Mesenchymal stem cell (in vitro differentiated cells and primary cell): ENCODE results near the gene GPHB5.
A peak's percentile ranks its signal among the peaks of the same experiment; 100 is the strongest.

Experiments used
- DNase-seq: peaks from one replicate; pipeline ENCODE4 v3.0.0-alpha.2; 2013
- H2AFZ ChIP-seq: one replicate; pipeline ENCODE4 v1.6.1; 2013; ENCODE audit warnings: low read depth, mild to moderate bottlenecking, control low read depth, inconsistent platforms, low read length, moderate library complexity
- H2AK5ac ChIP-seq: 2 replicates; pipeline ENCODE4 v1.6.1; 2013; ENCODE audit warnings: low read length, moderate library complexity, mild to moderate bottlenecking, inconsistent platforms; ENCODE audit not compliant: severe bottlenecking
- H2BK120ac ChIP-seq: one replicate; pipeline ENCODE4 v1.6.1; 2013; ENCODE audit warnings: low read depth, mild to moderate bottlenecking, inconsistent platforms, low read length, moderate library complexity
- H2BK12ac ChIP-seq, 2 experiments: one replicate each; pipeline ENCODE4 v1.6.1; 2013; ENCODE audit warnings: inconsistent platforms in 2 of 2, low read length in 2 of 2, mild to moderate bottlenecking in 2 of 2, moderate library complexity in 2 of 2, control low read depth in 1 of 2
- H2BK15ac ChIP-seq: one replicate; pipeline ENCODE4 v1.6.1; 2013; ENCODE audit warnings: mild to moderate bottlenecking, low read depth, inconsistent platforms; ENCODE audit not compliant: poor library complexity, severe bottlenecking
- H2BK5ac ChIP-seq: 2 replicates; pipeline ENCODE4 v1.6.1; 2013; ENCODE audit warnings: low read depth, mild to moderate bottlenecking, low read length, control low read depth, inconsistent platforms; ENCODE audit not compliant: poor library complexity, severe bottlenecking
- H3K14ac ChIP-seq, 2 experiments: one replicate each; pipeline ENCODE4 v1.6.1; 2013; ENCODE audit warnings: inconsistent platforms in 2 of 2, low read length in 2 of 2, control low read depth in 1 of 2, mild to moderate bottlenecking in 1 of 2, moderate library complexity in 1 of 2
- H3K18ac ChIP-seq, 2 experiments: one replicate each; pipeline ENCODE4 v1.6.1; 2013; ENCODE audit warnings: inconsistent platforms in 2 of 2, low read length in 2 of 2, control low read depth in 1 of 2, low read depth in 1 of 2, mild to moderate bottlenecking in 1 of 2
- H3K23ac ChIP-seq, 2 experiments: one replicate each; pipeline ENCODE4 v1.6.1; 2013; ENCODE audit warnings: inconsistent platforms in 2 of 2, low read length in 2 of 2, mild to moderate bottlenecking in 2 of 2, moderate library complexity in 2 of 2, control low read depth in 1 of 2
- H3K27ac ChIP-seq: 2 replicates; pipeline ENCODE4 v1.5.1; 2013; ENCODE audit warnings: mild to moderate bottlenecking, moderate library complexity, low read length, control low read depth, inconsistent platforms; ENCODE audit not compliant: poor library complexity, severe bottlenecking
- H3K27me3 ChIP-seq, 2 experiments: 2 replicates each; pipeline versions ENCODE4 v1.6.1 to v1.7.0; 2013; ENCODE audit warnings: low read length in 2 of 2, mild to moderate bottlenecking in 2 of 2, moderate library complexity in 2 of 2, control low read depth in 1 of 2, inconsistent platforms in 1 of 2; ENCODE audit not compliant: control insufficient read depth in 1 of 2, insufficient read depth in 1 of 2
- H3K36me3 ChIP-seq, 2 experiments: 2 replicates each; pipeline versions ENCODE4 v1.6.1 to v1.7.0; 2013; ENCODE audit warnings: low read length in 2 of 2, control low read depth in 1 of 2, inconsistent platforms in 1 of 2, low read depth in 1 of 2, mild to moderate bottlenecking in 1 of 2; ENCODE audit not compliant: insufficient read depth in 2 of 2, control insufficient read depth in 1 of 2
- H3K4ac ChIP-seq, 2 experiments: one replicate each; pipeline ENCODE4 v1.6.1; 2013; ENCODE audit warnings: inconsistent platforms in 2 of 2, low read length in 2 of 2, mild to moderate bottlenecking in 2 of 2, moderate library complexity in 2 of 2, control low read depth in 1 of 2, low read depth in 1 of 2
- H3K4me1 ChIP-seq: 2 replicates; pipeline ENCODE4 v1.6.1; 2013; ENCODE audit warnings: low read depth, low read length, control low read depth; ENCODE audit not compliant: control insufficient read depth, insufficient read depth
- H3K4me2 ChIP-seq: 2 replicates; pipeline ENCODE4 v1.6.1; 2013; ENCODE audit warnings: low read length, mild to moderate bottlenecking, inconsistent platforms; ENCODE audit not compliant: poor library complexity, severe bottlenecking
- H3K4me3 ChIP-seq, 2 experiments: 2 replicates each; pipeline versions ENCODE4 v1.5.1 to v1.7.0; 2013; ENCODE audit warnings: low read length in 2 of 2, mild to moderate bottlenecking in 2 of 2, control low read depth in 1 of 2, low read depth in 1 of 2; ENCODE audit not compliant: insufficient read depth in 1 of 2
- H3K79me1 ChIP-seq: replicated peaks from 2 replicates; pipeline ENCODE4 v1.6.1; 2013; ENCODE audit warnings: mild to moderate bottlenecking, control low read depth, low read length, inconsistent platforms; ENCODE audit not compliant: poor library complexity, severe bottlenecking
- H3K9ac ChIP-seq: 2 replicates; pipeline ENCODE4 v1.7.0; 2013; ENCODE audit warnings: mild to moderate bottlenecking, low read length, moderate library complexity
- H3K9me3 ChIP-seq: 2 replicates; pipeline ENCODE4 v1.7.0; 2013; ENCODE audit warnings: mild to moderate bottlenecking, low read length; ENCODE audit not compliant: control insufficient read depth
- H4K8ac ChIP-seq: one replicate; pipeline ENCODE4 v1.6.1; 2013; ENCODE audit warnings: inconsistent platforms, mild to moderate bottlenecking, low read length, moderate library complexity
- H4K91ac ChIP-seq: one replicate; pipeline ENCODE4 v1.6.1; 2013; ENCODE audit warnings: mild to moderate bottlenecking, low read length, inconsistent platforms
- WGBS: methylation state at CpG from one replicate; pipeline ENCODE4 v1.1.7; 2013; ENCODE audit warnings: mixed read lengths; 5-methylcytosine and 5-hydroxymethylcytosine counted together

Gene GPHB5

DNA sequence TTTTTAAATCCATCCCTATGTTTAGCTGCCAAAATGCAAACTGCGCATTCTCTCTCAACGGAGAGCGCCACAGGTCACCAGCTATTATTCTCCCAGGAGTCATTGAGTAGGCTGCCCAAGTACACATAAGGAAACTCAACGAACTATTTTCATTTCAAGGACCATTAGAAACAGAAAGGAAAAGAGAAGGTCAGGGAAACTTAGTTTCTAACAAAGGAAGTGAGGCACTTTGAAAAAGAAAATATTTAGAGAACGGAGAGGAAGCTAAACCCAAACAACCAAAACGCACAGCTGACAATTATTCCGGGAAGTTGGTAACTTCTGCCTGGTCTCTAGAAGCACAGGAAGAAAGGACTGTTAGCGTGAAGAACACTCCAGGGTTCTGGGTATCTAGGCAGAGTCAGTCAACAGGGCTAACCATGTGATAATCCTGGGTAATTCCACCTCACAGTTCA is 23.5 kb downstream of the GPHB5 start:
- H3K9ac ChIP-seq: peak overlapping the region; percentile 42

GRCh38 chr14:63292805-63293204 is 25.9 kb downstream of the GPHB5 start:
- Histone ChIP-seq H4K8ac (no peak overlapping the region), H3K27ac (no peak overlapping the region), H3K9ac (no peak overlapping the region), H3K79me1 (no peaks in the 10 kb centered on the region), H3K4me2 (no peak overlapping the region), H2BK12ac (no peak overlapping the region), H3K4me3 (no peak overlapping the region), H2BK120ac (no peak overlapping the region), H4K91ac (no peak overlapping the region), H3K4me1 (no peaks in the 10 kb centered on the region), H3K4ac (no peak overlapping the region), H2BK15ac (no peak overlapping the region), H2BK5ac (no peak overlapping the region), H3K36me3 (peaks cover 12 to 19% of the 10 kb centered on the region in 2 experiments), H3K23ac (no peak overlapping the region), H3K9me3 (no peaks in the 10 kb centered on the region), H3K14ac (no peak overlapping the region), H2AFZ (no peak overlapping the region), H3K27me3 (no peaks in the 10 kb centered on the region), H2AK5ac (no peak overlapping the region), H3K18ac (no peak overlapping the region)
- DNase-seq: no peak
- WGBS: no CpG with 5 or more reads among the region's 2 CpGs

More for the DNA sequence above, 23.5 kb downstream of the GPHB5 start:
- peaks cover 9 to 15% of the 10 kb centered on the region in 2 experiments for H3K36me3 ChIP-seq
- H3K4me3 ChIP-seq: no peak overlapping the region
- H4K91ac ChIP-seq: no peak overlapping the region
- H2AFZ ChIP-seq: no peak overlapping the region
- DNase-seq: peak; percentile 58
- peak overlapping the region in 1 of 2 experiments; percentile 50 for H3K18ac ChIP-seq
- no peaks in the 10 kb centered on the region for H3K4me1 ChIP-seq
- H3K79me1 ChIP-seq: no peaks in the 10 kb centered on the region
- H3K23ac ChIP-seq: no peak overlapping the region
- H2AK5ac ChIP-seq: no peak overlapping the region
- no peak overlapping the region for H4K8ac ChIP-seq
- no peak overlapping the region for H3K27ac ChIP-seq
- H3K4me2 ChIP-seq: no peak overlapping the region
- 50% methylated on average over 7 of the region's 8 CpGs for WGBS
- H3K4ac ChIP-seq: no peak overlapping the region
- H3K14ac ChIP-seq: no peak overlapping the region
- peak overlapping the region in 1 of 2 experiments; percentile 42 for H2BK12ac ChIP-seq
- no peak overlapping the region for H2BK5ac ChIP-seq
- H2BK15ac ChIP-seq: no peak overlapping the region
- no peaks in the 10 kb centered on the region for H3K9me3 ChIP-seq
- H3K27me3 ChIP-seq: no peaks in the 10 kb centered on the region
- H2BK120ac ChIP-seq: no peak overlapping the region

DNA sequence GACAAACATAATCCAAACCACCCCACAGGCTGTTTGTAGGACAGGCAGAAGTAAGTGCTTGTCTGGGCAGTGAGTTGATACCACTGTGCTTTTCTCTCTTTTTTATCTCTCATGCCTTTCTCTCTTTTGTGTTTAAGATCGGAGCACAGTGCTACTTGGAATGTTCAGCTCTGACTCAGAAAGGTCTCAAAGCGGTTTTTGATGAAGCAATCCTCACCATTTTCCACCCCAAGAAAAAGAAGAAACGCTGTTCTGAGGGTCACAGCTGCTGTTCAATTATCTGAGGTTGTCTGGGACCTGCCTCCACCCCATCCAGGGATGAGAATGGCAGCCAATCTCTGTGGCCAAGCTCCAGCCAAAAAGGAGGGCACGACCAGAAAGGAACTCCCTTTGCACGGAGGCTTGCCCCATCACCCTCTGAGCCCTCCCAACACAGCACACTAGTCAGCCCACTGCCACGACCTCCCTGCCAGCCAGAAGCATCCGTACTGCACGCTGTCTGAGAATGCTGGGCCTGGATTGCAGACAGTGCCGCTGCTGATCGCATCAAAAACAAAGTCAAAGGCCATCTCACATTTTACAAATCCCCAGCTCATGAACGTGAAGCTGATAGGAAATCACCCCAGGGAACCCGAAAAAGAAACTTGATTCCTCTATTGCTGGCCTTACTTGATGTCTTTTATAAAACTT is 27.8 kb downstream of the GPHB5 start:
- Histone ChIP-seq H2AFZ (no peak overlapping the region), H2BK15ac (no peak overlapping the region), H3K27ac (no peak overlapping the region), H3K9ac (peak overlapping the region; percentile 45), H4K8ac (peak overlapping the region; percentile 37), H3K18ac (no peak overlapping the region), H3K36me3 (peaks cover 14 to 28% of the 10 kb centered on the region in 2 experiments), H3K27me3 (no peaks in the 10 kb centered on the region), H3K4me1 (no peaks in the 10 kb centered on the region), H4K91ac (peak overlapping the region; percentile 68), H3K9me3 (no peaks in the 10 kb centered on the region), H2BK12ac (no peak overlapping the region), H3K4me2 (no peak overlapping the region), H3K4ac (no peak overlapping the region), H2BK5ac (no peak overlapping the region), H3K79me1 (no peaks in the 10 kb centered on the region), H3K14ac (peak overlapping the region in 1 of 2 experiments; percentile 68), H2AK5ac (no peak overlapping the region), H2BK120ac (no peak overlapping the region), H3K4me3 (peak overlapping the region in 1 of 2 experiments; percentile 12), H3K23ac (no peak overlapping the region)
- 86% methylated on average over 12 of the region's 12 CpGs for whole genome bisulfite sequencing
- DNase-seq: peak; percentile 29

- Histone ChIP-seq H3K4me3 (no peak overlapping the region), H2BK120ac (no peak overlapping the region), H3K23ac (no peak overlapping the region), H4K91ac (no peak overlapping the region), H3K4ac (no peak overlapping the region), H2AK5ac (no peak overlapping the region), H3K18ac (no peak overlapping the region), H3K27ac (no peak overlapping the region), H3K9ac (no peak overlapping the region), H3K4me1 (no peaks in the 10 kb centered on the region), H3K36me3 (peaks cover 15 to 41% of the 10 kb centered on the region in 2 experiments), H3K79me1 (no peaks in the 10 kb centered on the region), H4K8ac (no peak overlapping the region), H3K14ac (no peak overlapping the region), H3K27me3 (no peaks in the 10 kb centered on the region), H3K4me2 (no peak overlapping the region), H2BK12ac (no peak overlapping the region), H2BK15ac (no peak overlapping the region), H2AFZ (no peak overlapping the region), H2BK5ac (no peak overlapping the region), H3K9me3 (no peaks in the 10 kb centered on the region)
- WGBS: 90% methylated on average over 1 of the region's 1 CpG
- no peak for DNase-seq
Measured at GRCh38 chr14:63288853-63289252, 29.9 kb downstream of the GPHB5 start.
